SH-SY5Y (cell line): ENCODE data around the gene PDF.

Experiments used
- GATA2 ChIP-seq: IDR thresholded peaks from 2 replicates; pipeline ENCODE4 v1.6.1; 2011; ENCODE audit warnings: mild to moderate bottlenecking, low read depth, low read length
- GATA3 ChIP-seq: IDR thresholded peaks from 2 replicates; pipeline ENCODE4 v1.6.1; 2011; ENCODE audit warnings: low read depth, mild to moderate bottlenecking, low read length, moderate library complexity

Gene PDF

DNA sequence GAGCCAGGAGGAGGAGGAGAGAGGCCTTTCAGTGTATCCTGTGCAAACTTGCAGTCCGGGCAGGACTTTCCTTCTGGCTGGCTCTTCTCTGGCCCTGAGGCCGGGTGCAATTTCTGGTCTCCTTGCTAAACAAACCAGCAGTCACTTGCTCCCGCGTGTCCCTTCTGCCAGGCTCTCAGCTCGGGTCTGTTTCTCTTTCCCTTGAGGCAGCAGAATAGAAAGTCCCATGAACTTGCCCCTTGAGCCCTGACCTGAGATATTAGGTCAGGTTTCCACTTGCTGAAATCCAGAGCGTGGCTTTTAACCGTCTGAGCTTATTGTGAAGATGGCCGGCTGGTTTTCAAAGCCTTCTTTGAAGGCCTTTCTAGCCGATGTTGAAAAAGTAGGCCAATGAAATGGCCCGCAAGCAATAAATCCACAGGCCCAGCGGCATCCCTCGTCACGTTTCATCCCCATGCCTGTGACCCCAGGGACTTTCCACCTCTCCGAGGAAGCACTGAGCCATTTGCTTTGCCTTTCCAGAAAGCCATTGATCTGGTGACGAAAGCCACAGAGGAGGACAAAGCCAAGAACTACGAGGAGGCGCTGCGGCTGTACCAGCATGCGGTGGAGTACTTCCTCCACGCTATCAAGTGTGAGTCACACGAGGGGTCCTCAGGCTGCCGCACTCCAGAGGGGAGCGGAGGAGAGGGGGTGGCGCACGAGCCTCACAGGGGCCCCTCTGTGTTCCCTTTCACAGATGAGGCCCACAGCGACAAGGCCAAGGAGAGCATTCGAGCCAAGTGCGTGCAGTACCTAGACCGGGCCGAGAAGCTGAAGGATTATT lies 14.7 kb downstream of the PDF start:
- no peak for TF ChIP-seq GATA3
- TF ChIP-seq GATA2 = no peak

DNA sequence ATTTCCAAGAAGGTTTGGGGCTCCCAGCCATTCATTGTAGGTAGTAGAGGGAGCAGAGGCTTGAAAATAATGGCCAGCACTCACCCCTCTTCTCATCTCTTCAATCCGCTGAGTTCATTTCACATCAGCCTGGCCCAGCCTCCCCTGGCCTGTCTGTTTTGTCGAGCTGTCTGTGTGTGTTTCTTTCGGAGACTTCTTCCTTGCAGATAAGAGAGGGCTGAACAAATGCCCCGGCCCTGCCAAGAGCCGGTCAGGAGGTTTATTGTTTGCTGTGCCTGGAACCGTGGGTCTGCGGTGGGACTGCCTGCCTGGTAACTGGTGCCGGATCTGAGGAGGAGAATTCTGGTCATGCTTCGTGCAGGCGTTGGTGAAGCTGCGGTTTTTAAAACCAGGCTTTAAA lies 15.9 kb downstream of the PDF start:
- TF ChIP-seq GATA2 = no peak
- TF ChIP-seq GATA3 = no peak

DNA sequence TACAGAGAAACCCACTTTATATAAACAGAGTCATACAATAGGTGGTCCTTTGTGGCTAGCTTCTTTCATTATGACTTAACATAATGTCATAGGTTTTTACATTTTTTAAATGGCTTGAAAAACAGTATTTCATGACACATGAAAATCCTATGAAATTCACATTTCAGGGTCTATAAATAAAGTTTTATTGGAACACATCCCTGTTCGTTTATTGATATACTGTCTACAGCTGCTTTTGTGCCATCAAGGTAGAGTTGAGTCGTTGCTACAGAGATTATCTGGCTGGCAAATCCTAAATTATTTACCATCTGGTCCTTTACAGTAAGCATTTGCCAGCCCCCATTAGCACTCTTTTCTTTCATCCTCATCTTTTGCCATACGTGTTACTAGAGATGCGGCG lies 16.9 kb downstream of the PDF start:
- TF ChIP-seq GATA3 = no peak
- no peak for TF ChIP-seq GATA2

DNA sequence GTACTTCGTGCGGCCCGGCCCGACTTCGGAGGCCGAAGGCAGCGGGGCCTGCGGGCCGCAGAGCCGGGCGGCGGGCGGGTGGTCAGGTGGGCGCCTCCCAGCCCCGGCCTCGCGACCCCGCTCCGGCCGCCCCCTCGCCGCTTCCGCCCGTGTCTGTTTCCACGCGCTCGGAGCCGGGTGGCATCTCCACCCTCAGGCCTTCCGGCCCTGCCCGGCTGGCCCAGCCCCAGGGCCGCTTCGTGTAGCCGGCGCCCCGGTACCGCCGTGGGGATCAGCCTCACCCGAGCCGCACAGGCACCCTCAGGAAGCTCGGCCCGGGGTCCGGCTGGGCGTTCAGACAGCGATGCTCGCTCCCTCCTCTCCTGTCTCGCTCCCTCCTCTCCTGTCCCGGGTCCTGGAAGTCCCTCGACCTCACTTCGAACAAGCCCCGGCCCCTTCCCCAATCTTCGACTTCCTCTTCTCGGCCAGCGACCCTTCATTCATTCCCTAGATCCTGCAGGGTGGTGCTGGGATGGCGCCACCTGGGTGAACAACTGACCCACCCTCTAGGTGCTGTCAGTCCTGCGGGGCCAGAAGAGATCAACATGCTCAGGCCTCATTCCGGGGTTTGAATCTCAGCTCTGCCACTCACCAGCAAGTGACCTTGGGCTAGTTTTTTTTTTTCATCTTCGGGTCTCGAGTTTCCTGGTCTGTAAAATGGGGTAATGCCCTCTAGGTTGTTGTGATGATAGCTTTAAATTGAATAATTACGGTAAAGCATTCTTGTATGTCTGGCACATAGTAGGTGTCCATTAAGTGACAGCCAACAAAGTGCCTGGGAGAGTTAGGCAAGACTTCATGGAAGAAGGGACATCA lies 18.6 kb downstream of the PDF start:
- TF ChIP-seq GATA2 = no peak
- TF ChIP-seq GATA3 = no peak

DNA sequence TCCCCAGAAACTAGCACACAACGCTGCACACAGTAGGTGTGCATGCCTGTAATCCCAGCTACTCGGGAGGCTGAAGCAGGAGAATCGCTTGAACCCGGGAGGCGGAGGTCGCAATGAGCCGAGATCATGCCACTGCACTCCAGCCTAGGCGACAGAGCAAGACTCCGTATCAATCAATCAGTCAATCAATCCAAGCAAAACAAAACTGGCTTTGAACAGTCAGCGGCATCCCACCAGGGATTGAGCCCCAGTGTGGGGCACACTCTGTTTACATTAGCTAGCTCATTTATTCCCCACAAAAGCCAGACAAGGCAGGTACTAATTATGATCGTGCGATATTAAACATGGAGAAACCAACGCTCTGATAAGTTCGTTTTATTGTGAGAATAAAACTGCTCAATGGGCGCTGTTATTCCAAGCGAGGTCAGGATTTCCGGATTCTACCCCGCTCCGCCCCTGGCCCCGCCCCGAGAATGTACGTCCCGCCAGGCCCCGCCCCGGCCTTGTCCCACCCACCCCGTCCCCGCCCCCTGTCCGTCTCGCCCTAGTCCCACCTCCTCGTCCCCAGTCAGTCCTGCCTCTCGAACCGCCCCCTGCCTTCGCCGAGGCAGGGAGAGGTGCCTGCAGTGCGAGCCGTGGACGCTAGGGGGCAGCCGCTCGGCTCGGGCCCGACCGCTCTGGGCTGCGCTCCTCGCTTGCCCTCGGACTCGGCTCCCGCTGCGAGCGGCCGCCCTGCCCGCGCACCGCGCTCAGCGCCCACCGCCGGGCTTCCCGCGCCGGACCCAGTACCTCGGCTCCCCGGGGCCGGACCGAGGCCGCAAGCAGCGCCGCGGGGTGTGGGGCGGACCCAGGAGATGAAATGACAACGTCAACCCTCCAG lies 19.5 kb downstream of the PDF start, which contains the start of gene VPS4A:
TSS of gene VPS4A (plus strand) at position 698 of the 880 bp plus-strand sequence. CDS start at position 860, 162 bp downstream.
- TF ChIP-seq GATA3 (no peak), GATA2 (no peak)

DNA sequence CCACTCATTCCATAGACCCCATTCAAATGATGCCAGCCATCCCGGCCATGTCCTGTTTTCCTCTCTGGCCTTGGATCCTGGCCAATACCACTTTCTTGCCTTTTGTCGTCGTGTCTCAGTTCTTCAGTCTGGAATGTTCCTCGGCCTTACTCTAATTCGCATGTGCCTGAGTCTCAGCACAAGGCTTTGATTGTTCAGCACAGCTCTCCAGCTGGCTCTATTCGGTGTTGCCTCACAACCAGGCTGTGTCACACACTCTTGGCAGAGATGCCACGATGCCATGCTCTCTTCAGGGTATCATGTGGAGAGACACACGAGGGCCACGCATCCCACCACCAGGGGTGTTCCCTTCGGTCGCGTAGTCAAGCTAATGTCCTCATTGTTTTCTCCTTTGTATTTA lies 21.1 kb downstream of the PDF start:
- TF ChIP-seq GATA2 (no peak), GATA3 (no peak)

DNA sequence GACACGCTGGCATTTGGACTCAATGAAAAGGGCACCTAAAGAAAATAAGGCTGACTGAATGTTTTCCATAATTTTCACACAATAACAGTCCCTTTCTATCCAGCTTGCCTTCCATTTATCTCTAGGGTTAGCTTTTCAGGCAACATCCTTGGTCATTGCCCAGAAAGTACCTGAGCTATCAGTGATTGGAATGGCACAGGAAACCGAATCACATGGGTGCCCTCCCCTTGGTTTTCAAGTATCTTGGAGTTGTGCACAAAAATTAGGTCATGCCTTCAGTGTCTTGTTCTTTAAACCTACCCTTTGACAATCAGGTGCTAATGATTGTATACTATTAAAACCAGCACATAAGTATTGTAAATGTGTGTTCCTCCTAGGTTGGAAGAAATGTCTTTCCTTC lies 22.5 kb downstream of the PDF start:
- TF ChIP-seq GATA3 = no peak

DNA sequence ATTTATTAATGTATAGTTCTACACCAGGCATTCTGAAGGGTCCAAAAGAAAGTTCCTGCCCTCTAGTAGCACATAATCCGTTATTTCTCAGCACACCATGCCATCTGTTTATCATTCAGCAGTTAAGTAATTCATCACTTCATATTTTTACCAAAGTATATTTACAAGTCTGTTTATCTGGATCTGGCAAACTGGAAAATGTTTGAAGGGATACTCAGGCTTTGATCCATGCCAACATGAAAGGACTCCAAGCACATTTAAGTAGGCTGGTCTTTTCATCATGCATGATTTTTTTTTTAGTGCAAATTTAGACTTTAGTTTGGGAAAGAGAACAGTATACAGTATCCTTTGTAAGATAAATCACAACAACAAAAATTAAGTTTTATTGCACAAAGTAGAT lies 23.3 kb downstream of the PDF start:
- TF ChIP-seq GATA3 = no peak
- TF ChIP-seq GATA2 = no peak

DNA sequence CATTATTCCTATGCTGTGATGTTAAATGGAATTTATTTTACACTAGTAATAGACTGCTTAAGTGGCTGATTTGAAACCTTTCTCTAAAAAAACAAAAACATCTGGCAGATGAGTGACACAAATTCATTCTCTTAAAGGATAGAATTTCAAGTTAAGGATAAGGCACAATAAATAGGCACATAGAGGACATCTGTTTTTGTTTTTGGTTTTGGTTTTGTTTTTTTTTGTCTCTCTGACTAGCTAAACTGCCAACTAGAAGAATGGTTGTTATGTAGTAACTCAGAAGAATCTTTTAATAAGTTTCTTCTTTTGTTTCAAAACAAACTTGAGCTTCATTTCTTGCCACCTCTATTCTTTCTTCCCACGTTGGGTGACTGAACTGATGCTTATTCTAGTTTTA lies 24.4 kb downstream of the PDF start:
- no peak for TF ChIP-seq GATA2
- TF ChIP-seq GATA3 = no peak

DNA sequence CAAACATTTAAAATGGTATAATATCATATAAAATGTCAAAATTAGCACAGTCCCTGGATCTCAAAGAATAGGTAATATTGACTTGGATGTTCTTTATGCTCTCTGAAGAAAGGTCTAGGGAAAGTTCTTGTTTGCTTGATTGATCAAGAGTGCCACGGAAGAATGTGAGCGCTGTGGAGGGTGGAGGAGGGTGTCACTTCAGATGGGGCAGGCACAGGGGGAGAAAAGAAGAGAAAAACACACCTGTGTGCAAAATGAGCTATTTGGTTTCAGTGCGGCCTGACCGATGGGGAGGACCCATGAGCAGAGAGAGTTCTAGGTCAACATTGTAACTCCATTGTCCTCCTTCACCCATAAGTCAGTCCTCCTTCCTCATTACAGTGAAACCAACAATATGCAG lies 28.1 kb downstream of the PDF start:
- no peak for TF ChIP-seq GATA3

DNA sequence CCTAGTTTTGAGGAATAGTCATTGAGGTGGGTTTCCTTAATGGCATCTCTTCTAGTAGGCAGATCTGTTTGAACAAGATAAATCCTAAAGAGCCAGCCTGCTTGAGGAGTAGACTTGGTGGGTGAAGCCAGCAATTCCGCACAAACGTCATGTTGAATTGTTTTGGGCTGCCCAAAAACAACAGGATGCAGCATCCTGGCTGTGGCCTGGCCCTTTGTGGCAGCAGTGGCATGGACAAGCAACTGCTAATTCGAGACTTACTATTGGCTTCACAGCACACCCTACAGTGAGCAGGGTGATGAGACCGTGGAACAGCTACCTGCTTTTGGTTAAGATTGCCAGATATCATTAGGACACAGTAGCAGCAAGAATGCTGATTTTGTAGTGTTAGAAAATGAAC lies 28.5 kb downstream of the PDF start:
- TF ChIP-seq GATA2 = no peak
- TF ChIP-seq GATA3 = no peak

DNA sequence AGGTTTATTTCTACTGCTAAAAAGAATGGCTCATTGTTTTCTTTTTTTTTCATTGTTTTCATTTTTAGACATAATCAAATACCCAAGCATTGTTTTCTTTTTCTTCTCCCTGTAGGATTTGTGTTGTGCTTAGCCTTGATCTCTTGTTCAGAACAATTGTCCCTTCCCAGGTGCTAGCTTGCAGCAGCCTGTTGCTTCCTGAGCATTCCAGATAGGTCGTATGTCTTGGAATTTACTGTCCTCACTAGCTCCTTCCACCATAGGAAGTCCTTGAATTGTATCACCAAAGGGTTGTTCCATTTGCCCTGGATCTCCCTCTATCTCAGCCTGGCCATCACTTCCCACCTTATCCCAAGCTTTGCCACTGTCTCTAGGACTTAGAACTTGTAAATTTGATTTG lies 29.2 kb downstream of the PDF start:
- TF ChIP-seq GATA3 = no peak
- no peak for TF ChIP-seq GATA2

DNA sequence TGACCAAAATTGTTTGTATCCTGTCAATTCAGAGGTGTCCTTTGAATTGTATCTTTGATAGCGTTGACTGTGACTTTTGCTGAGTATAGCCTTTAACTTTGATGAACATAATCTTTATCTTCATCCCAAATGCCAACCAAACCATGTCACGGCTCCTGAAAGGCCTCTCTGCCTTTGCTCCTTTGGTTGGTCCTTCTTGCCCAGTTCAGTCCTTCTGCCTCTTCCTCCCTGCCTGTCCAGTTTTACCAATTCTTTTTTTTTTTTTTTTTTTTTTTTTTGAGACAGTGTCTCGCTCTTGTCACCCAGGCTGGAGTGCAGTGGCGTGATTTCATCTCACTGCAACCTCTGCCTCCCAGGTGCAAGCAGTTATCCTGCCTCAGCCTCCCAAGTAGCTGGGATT lies 32.1 kb downstream of the PDF start:
- TF ChIP-seq GATA2 = no peak
- no peak for TF ChIP-seq GATA3

DNA sequence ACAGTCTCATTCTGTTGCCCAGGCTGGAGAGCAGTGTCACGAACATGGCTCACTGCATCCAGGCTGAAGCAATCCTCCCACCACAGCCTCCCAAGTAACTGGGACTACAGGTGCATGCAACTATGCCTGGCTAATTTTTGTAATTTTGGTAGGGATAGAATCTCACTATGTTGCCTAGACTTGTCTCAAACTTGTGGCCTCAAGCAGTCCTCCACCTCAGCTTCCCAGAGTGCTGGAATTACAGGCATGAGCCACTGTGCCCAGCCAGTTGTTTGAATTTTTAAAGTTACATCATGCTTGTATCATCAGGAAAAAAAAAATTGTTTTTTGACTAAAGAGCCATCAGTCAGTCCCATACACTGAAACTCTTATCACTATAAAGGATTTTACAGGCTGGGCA lies 36.3 kb downstream of the PDF start:
- TF ChIP-seq GATA3 (no peak), GATA2 (no peak)
